Right atrium auricular region (tissue), 2 donors: Measurements from ENCODE around the gene DEPDC5. TPM values are rescaled to one million over a fixed set of nuclear protein-coding genes. Genes with fewer than 3 reads are reported as not detected.

Experiments used
- DNase-seq: peaks from one replicate; pipeline ENCODE4 v3.0.0-alpha.2; 2019; ENCODE audit warnings: low spot score
- H3K27ac ChIP-seq, 2 donors: fragments of 200-600 bp; sonication (generic); 1 replicate in 1 of 2; 2 replicates in 1 of 2; pipeline ENCODE4 v1.5.1; 2016 to 2019
- H3K27me3 ChIP-seq, 2 donors: fragments of 200-600 bp; sonication (generic); one replicate each; pipeline versions ENCODE4 v1.5.1 to v1.6.0; 2017 to 2019
- H3K36me3 ChIP-seq: fragments of 200-600 bp; sonication (generic); one replicate; pipeline ENCODE4 v1.5.1; 2016
- H3K4me1 ChIP-seq, 2 donors: fragments of 200-600 bp; sonication (generic); one replicate each; pipeline versions ENCODE4 v1.5.1 to v1.6.0; 2017 to 2019
- H3K4me3 ChIP-seq, 2 donors: fragments of 200-600 bp; sonication (generic); 1 replicate in 1 of 2; 2 replicates in 1 of 2; pipeline ENCODE4 v1.5.1; 2017 to 2019; ENCODE audit warnings: mild to moderate bottlenecking in 1 of 2, moderate library complexity in 1 of 2
- H3K9me3 ChIP-seq, 2 donors: fragments of 200-600 bp; sonication (generic); one replicate each; pipeline ENCODE4 v1.5.1; 2019
- CTCF ChIP-seq, 2 donors: fragments of 200-600 bp; sonication (generic); IDR thresholded peaks; one replicate each; pipeline ENCODE4 v1.5.1; 2019; ENCODE audit warnings: antibody characterized with exemption in 2 of 2
- total RNA-seq, 2 donors: library from RNA; depleted of rRNA; stranded (reverse); fragments of >200 nt; gene quantifications; one replicate each; pipeline ENCODE4 v1.1.0, GENCODE V29; 2016

Gene DEPDC5
- total RNA-seq, 2 donors from 2014 or later, result 7.0 to 8.6 TPM

- TF ChIP-seq CTCF (IDR thresholded peaks at IDR 0.05), result no peak
Measured at GRCh38 chr22:31898926-31899325, 145.1 kb downstream of the DEPDC5 start.

GRCh38 chr22:31899669-31900068 lies 145.8 kb downstream of the DEPDC5 start:
- Histone ChIP-seq H3K36me3 (peaks cover 55% of the 10 kb centered on the region), H3K4me3 (no peak overlapping the region), H3K27me3 (no peaks in the 10 kb centered on the region), H3K27ac (no peak overlapping the region), H3K9me3 (no peaks in the 10 kb centered on the region), H3K4me1 (no peaks in the 10 kb centered on the region)
- no peak for DNase-seq
- no peak for TF ChIP-seq CTCF (IDR thresholded peaks at IDR 0.05)

More at GRCh38 chr22:31898926-31899325, 145.1 kb downstream of the DEPDC5 start:
- H3K27ac ChIP-seq, result no peak overlapping the region
- peaks cover 57% of the 10 kb centered on the region for H3K36me3 ChIP-seq
- no peak for DNase-seq
- H3K4me1 ChIP-seq, result no peaks in the 10 kb centered on the region
- H3K9me3 ChIP-seq, result no peaks in the 10 kb centered on the region
- no peaks in the 10 kb centered on the region for H3K27me3 ChIP-seq
- no peak overlapping the region for H3K4me3 ChIP-seq

GRCh38 chr22:31901388-31902137 lies 147.7 kb downstream of the DEPDC5 start:
- no peaks in the 10 kb centered on the region for H3K4me1 ChIP-seq
- DNase-seq, result no peak
- no peak for TF ChIP-seq CTCF (IDR thresholded peaks at IDR 0.05)
- no peak overlapping the region for H3K27ac ChIP-seq
- no peak overlapping the region for H3K4me3 ChIP-seq
- no peaks in the 10 kb centered on the region for H3K9me3 ChIP-seq
- H3K36me3 ChIP-seq, result peaks cover 58% of the 10 kb centered on the region
- no peaks in the 10 kb centered on the region for H3K27me3 ChIP-seq

- Histone ChIP-seq H3K27ac (no peak overlapping the region), H3K36me3 (peaks cover 40% of the 10 kb centered on the region), H3K27me3 (no peaks in the 10 kb centered on the region), H3K9me3 (no peaks in the 10 kb centered on the region), H3K4me3 (no peak overlapping the region), H3K4me1 (no peaks in the 10 kb centered on the region)
- no peak for DNase-seq
- no peak for TF ChIP-seq CTCF (IDR thresholded peaks at IDR 0.05)
Measured at GRCh38 chr22:31904651-31905050, 150.8 kb downstream of the DEPDC5 start.

GRCh38 chr22:31905356-31905755 lies 151.5 kb downstream of the DEPDC5 start:
- DNase-seq, result no peak
- Histone ChIP-seq H3K36me3 (peaks cover 40% of the 10 kb centered on the region), H3K27ac (no peak overlapping the region), H3K27me3 (no peaks in the 10 kb centered on the region), H3K4me1 (no peaks in the 10 kb centered on the region), H3K9me3 (no peaks in the 10 kb centered on the region), H3K4me3 (no peak overlapping the region)
- no peak for TF ChIP-seq CTCF (IDR thresholded peaks at IDR 0.05)

- H3K4me3 ChIP-seq, result no peak overlapping the region
- DNase-seq, result no peak
- H3K9me3 ChIP-seq, result no peaks in the 10 kb centered on the region
- no peaks in the 10 kb centered on the region for H3K4me1 ChIP-seq
- H3K27me3 ChIP-seq, result no peaks in the 10 kb centered on the region
- TF ChIP-seq CTCF (IDR thresholded peaks at IDR 0.05), result no peak
- no peak overlapping the region for H3K27ac ChIP-seq
- peaks cover 40% of the 10 kb centered on the region for H3K36me3 ChIP-seq
Measured at GRCh38 chr22:31906086-31906485, 152.3 kb downstream of the DEPDC5 start.
